ENCODE results near the gene ALKBH8. TPM values are rescaled to one million over a fixed set of nuclear protein-coding genes. Genes with fewer than 3 reads are reported as not detected.
A peak's percentile ranks its signal among the peaks of the same experiment; 100 is the strongest.
"Not testable (repeated sequence)": the region's sequence is repeated elsewhere in the genome, so short reads cannot be mapped to it uniquely, and the experiment has no call there.

ALKBH8 gene
- total RNA-seq, 1 donor: 4.3 TPM

GRCh38 chr11:107508201-107508857 lies 57.2 kb downstream of the ALKBH8 start:
- DNase-seq (ENCODE audit: low read depth in 2 of 3, low spot score in 2 of 3): no peak

GRCh38 chr11:107505647-107506225 lies 59.8 kb downstream of the ALKBH8 start:
- no peak for DNase-seq (ENCODE audit: low read depth in 2 of 3, low spot score in 2 of 3)

- DNase-seq (ENCODE audit: low read depth in 2 of 3, low spot score in 2 of 3): no peak
Measured at GRCh38 chr11:107504981-107505380, 60.6 kb downstream of the ALKBH8 start.

- no peak for DNase-seq (ENCODE audit: low read depth in 2 of 3, low spot score in 2 of 3)
Measured at GRCh38 chr11:107501713-107502112, 63.8 kb downstream of the ALKBH8 start.

GRCh38 chr11:107497371-107497770 lies 68.2 kb downstream of the ALKBH8 start:
- DNase-seq (ENCODE audit: low read depth in 2 of 3, low spot score in 2 of 3): not testable (repeated sequence)

GRCh38 chr11:107496011-107496410 lies 69.5 kb downstream of the ALKBH8 start:
- no peak for DNase-seq (ENCODE audit: low read depth in 2 of 3, low spot score in 2 of 3)

- no peak for DNase-seq (ENCODE audit: low read depth in 2 of 3, low spot score in 2 of 3)
Measured at GRCh38 chr11:107494055-107494454, 71.5 kb downstream of the ALKBH8 start.

GRCh38 chr11:107493117-107493516 lies 72.4 kb downstream of the ALKBH8 start:
- no peak for DNase-seq (ENCODE audit: low read depth in 2 of 3, low spot score in 2 of 3)

GRCh38 chr11:107490836-107491235 lies 74.7 kb downstream of the ALKBH8 start:
- DNase-seq (ENCODE audit: low read depth in 2 of 3, low spot score in 2 of 3): no peak

GRCh38 chr11:107482234-107482633 lies 83.3 kb downstream of the ALKBH8 start:
- DNase-seq (ENCODE audit: low read depth in 2 of 3, low spot score in 2 of 3): no peak

- DNase-seq (ENCODE audit: low read depth in 2 of 3, low spot score in 2 of 3): no peak
Measured at GRCh38 chr11:107478922-107479321, 86.6 kb downstream of the ALKBH8 start.

- no peak for DNase-seq (ENCODE audit: low read depth in 2 of 3, low spot score in 2 of 3)
Measured at GRCh38 chr11:107477820-107478219, 87.7 kb downstream of the ALKBH8 start.

GRCh38 chr11:107473792-107474191 lies 91.7 kb downstream of the ALKBH8 start:
- no peak for DNase-seq (ENCODE audit: low read depth in 2 of 3, low spot score in 2 of 3)

GRCh38 chr11:107472966-107473365 lies 92.6 kb downstream of the ALKBH8 start:
- DNase-seq (ENCODE audit: low read depth in 2 of 3, low spot score in 2 of 3): no peak

GRCh38 chr11:107468596-107468995 lies 96.9 kb downstream of the ALKBH8 start:
- peak in 2 of 3 donors; percentile 33 to 70 for DNase-seq (ENCODE audit: low read depth in 2 of 3, low spot score in 2 of 3)

- DNase-seq (ENCODE audit: low read depth in 2 of 3, low spot score in 2 of 3): no peak
Measured at GRCh38 chr11:107467696-107468095, 97.8 kb downstream of the ALKBH8 start.

- DNase-seq (ENCODE audit: low read depth in 2 of 3, low spot score in 2 of 3): not testable (repeated sequence)
Measured at GRCh38 chr11:107466275-107466866, 99.2 kb downstream of the ALKBH8 start.

GRCh38 chr11:107457558-107458271 lies 107.8 kb downstream of the ALKBH8 start, which contains the start of gene CWF19L2:
Gene CWF19L2 (minus strand): TSS chr11:107457825. CDS start chr11:107457816, 9 bp downstream.
- peak; percentile 74 to 97 (median 91) for DNase-seq (ENCODE audit: low read depth in 2 of 3, low spot score in 2 of 3)

GRCh38 chr11:107457205-107457557 lies 108.4 kb downstream of the ALKBH8 start:
- no peak for DNase-seq (ENCODE audit: low read depth in 2 of 3, low spot score in 2 of 3)

GRCh38 chr11:107453594-107454286 lies 111.8 kb downstream of the ALKBH8 start:
- DNase-seq (ENCODE audit: low read depth in 2 of 3, low spot score in 2 of 3): no peak
